Measurements from ENCODE around the gene TMEM126A.

GRCh38 chr11:85647078-85647477 lies 689 bp upstream of the TMEM126A start:
- TF ChIP-seq EZH2 (IDR thresholded peaks at IDR 0.05; ENCODE audit: insufficient read depth, poor library complexity, severe bottlenecking): no peak
- no peak for TF ChIP-seq EZH2phosphoT487 (IDR thresholded peaks at IDR 0.05; ENCODE audit: insufficient read depth, low read depth)

Measured in GM23248 (cell line).